ENCODE results near the gene AKAP1. TPM values are rescaled to one million over a fixed set of nuclear protein-coding genes. Genes with fewer than 3 reads are reported as not detected.

AKAP1 gene
- total RNA-seq, 2 donors from 2014 or later = 18.7 to 45.3 TPM

DNA sequence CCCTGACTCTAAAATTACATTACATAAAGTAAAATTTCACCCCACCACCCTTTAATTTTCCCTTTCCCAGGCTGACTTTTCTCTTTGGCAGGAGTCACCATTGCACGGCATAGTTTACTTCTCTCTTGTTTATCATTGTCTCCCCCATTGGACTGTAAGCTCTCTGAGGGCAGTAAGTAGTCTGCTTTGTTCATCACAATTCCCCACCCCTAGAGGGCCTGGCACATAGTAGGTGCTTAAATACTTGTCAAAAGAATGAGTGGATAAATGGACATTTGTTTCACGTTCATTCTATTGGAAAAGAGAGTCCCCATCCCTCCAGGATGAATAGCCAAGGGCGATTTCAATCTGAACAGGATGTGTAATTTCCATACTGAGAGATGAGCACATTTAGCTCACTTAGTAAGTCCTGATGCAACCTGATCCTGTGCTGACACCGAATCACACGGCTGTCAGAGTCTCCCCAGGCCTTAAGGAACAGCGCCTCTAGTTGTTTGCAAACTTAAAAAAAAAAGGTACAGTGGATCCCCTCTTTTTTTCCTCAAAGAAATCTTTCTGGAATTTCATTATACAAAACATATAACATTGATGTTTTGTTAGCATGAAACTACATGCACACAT is 54.0 kb downstream of the AKAP1 start:
- no peak overlapping the region for H3K27ac Mint-ChIP-seq
- H3K27me3 Mint-ChIP-seq = peaks cover 7% of the 10 kb centered on the region
- no peak overlapping the region for H3K4me3 Mint-ChIP-seq
- H3K4me1 Mint-ChIP-seq = peaks cover 4% of the 10 kb centered on the region
- no peaks in the 10 kb centered on the region for H3K9me3 Mint-ChIP-seq
- no peaks in the 10 kb centered on the region for H3K36me3 Mint-ChIP-seq (ENCODE audit: low read depth)
- peak; percentile 44 for ATAC-seq (replicated peaks)

DNA sequence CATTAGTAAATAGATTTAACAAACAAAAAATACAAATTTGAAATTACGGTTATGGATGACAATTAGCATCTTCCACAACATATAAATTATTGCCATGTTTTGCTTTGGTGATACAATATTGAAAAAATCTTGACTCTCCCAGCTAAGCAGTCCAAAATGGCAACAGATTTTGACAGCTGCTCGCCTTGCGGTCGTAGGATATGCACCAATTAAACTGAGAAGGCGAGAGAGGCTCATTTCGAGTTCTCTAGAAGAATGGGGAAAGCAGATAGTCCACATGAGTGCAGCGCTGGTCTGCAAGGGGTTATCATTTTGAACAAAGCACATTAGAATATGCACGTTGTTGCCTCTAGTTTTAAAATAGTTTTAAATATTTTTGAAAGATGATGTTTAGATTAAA is 55.3 kb downstream of the AKAP1 start:
- Mint-ChIP-seq H3K4me1 (peaks cover 4% of the 10 kb centered on the region), H3K9me3 (no peaks in the 10 kb centered on the region), H3K4me3 (no peak overlapping the region), H3K27me3 (peaks cover 9% of the 10 kb centered on the region), H3K27ac (no peak overlapping the region), H3K36me3 (ENCODE audit: low read depth) (no peaks in the 10 kb centered on the region)
- no peak for ATAC-seq (replicated peaks)

DNA sequence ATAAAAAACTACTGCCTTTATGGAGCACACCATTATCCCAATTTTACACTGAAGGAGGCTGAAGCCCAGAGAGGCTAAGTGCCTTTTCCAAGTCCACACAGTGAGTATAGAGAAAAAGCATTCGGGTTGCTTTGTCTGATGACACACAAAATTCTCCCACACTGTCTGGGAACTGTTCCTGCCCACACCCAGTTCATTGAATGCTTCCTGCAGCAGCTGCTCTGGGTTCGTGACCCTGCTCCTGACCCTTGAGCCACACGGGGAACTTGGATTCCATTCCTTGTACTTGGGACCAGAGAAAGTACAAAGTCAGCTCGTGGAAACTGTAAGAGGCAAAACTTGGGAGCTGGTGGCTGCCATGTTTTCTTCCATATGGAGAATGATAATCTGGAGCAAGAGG is 57.9 kb downstream of the AKAP1 start:
- peaks cover 9% of the 10 kb centered on the region for H3K27me3 Mint-ChIP-seq
- ATAC-seq (replicated peaks) = no peak
- no peaks in the 10 kb centered on the region for H3K36me3 Mint-ChIP-seq (ENCODE audit: low read depth)
- H3K27ac Mint-ChIP-seq = no peak overlapping the region
- H3K9me3 Mint-ChIP-seq = no peaks in the 10 kb centered on the region
- no peaks in the 10 kb centered on the region for H3K4me1 Mint-ChIP-seq
- H3K4me3 Mint-ChIP-seq = no peak overlapping the region

DNA sequence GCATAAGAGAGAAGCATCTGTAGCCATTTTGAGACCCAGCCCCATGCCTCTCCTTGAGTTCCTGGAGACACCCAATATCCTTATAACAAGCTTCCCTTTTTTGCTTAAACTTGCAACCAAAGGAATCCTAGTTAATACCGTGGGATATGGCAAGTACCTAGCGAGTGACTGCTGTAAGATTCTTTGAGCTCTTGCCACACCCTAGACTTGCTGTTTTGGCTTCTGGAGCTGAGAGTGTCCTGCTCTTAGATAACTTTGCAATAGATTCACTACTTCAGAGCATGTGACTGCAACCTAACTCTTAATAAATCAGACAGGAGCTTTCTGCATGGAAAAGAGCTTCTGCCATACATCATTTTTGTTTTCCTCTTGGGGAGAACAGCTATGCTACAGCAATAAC is 58.3 kb downstream of the AKAP1 start:
- Mint-ChIP-seq H3K27me3 (peaks cover 9% of the 10 kb centered on the region), H3K4me1 (no peaks in the 10 kb centered on the region), H3K27ac (no peak overlapping the region), H3K4me3 (no peak overlapping the region), H3K9me3 (no peaks in the 10 kb centered on the region), H3K36me3 (ENCODE audit: low read depth) (no peaks in the 10 kb centered on the region)
- ATAC-seq (replicated peaks) = no peak

DNA sequence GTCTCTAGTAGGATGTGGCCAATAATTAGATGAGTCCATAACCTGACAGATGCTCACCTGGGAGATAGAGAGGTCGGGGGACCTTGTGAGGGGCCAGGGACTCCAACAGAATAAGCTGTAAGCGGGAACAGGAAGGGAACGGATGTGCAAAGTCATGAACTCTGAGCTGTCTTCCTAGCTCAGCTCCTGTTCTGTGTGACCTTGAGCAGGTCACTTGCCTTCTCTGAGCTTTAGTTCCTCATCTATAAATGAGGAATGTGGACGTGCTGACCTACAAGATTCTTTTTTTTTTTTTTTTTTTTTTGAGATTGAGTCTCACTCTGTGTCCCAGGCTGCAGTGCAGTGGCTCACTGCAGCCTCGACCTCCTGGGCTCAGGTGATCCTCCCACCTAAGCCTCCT is 58.9 kb downstream of the AKAP1 start:
- no peak for ATAC-seq (replicated peaks)
- no peaks in the 10 kb centered on the region for H3K9me3 Mint-ChIP-seq
- peaks cover 12% of the 10 kb centered on the region for H3K27me3 Mint-ChIP-seq

DNA sequence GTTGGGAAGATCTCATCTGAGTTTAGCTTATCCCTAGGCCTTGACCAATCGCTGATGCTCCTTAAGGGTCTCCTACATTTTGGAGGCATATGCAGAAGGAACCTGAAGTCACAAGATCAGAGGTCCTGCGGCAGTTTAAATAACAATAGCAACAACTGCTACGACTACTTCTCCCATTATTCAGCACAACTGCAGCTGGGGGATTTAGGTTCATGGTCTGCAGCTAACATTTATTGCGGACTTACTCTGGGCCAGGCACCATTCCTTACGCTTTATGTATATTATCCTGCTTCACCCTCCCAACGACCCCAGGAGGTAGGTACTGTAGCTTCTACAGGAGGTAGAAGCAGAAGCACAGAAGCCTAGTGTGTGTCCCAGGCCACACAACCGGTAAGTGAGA is 59.5 kb downstream of the AKAP1 start:
- Mint-ChIP-seq H3K4me1 (no peaks in the 10 kb centered on the region), H3K4me3 (no peak overlapping the region), H3K9me3 (no peaks in the 10 kb centered on the region), H3K27me3 (peaks cover 16% of the 10 kb centered on the region), H3K27ac (no peak overlapping the region), H3K36me3 (ENCODE audit: low read depth) (no peaks in the 10 kb centered on the region)
- no peak for ATAC-seq (replicated peaks)

More for the DNA sequence above, 58.9 kb downstream of the AKAP1 start:
- Mint-ChIP-seq H3K27ac (no peak overlapping the region), H3K4me3 (no peak overlapping the region), H3K4me1 (no peaks in the 10 kb centered on the region), H3K36me3 (ENCODE audit: low read depth) (no peaks in the 10 kb centered on the region)

DNA sequence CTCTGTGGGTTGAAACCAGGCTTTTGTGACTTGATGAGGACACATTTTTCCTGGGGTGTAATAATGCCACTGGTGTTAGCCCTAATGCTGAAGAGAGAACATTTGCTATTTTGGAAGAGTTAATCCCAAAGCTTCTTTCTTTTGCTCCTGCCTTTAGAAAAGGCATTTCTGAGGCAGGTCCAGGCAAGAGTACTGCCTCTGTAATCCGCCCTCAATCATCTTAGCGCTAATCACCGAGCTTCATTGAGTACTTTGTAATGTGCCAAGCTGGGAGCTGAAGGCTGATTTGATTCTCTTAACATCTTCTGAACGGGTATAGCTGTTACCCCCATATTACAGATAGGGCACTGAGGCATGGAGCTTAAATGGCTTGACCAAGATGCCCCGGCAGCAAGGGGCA is 60.3 kb downstream of the AKAP1 start:
- Mint-ChIP-seq H3K4me1 (no peaks in the 10 kb centered on the region), H3K36me3 (ENCODE audit: low read depth) (no peaks in the 10 kb centered on the region), H3K9me3 (no peaks in the 10 kb centered on the region), H3K4me3 (no peak overlapping the region), H3K27me3 (peaks cover 24% of the 10 kb centered on the region), H3K27ac (no peak overlapping the region)
- no peak for ATAC-seq (replicated peaks)

DNA sequence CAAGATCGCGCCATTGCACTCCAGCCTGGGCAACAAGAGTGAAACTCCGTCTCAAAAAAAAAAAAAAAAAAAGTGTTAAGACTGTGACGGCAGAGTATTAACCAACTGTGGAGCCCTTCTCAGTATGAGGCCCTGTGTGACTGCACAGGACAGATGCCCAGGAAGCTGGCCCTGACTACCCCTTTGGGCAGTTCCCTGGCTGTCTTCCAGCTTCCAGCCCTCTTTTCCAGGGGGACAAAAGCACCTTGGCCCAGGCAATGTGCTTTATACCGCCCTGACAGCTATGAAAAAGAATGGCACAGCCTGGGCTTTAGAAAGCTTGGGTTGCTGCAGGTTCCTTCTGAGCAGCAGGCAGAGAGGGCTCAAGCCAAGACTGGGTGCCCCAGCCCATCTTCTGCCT is 61.2 kb downstream of the AKAP1 start:
- no peaks in the 10 kb centered on the region for H3K9me3 Mint-ChIP-seq
- H3K27me3 Mint-ChIP-seq = peaks cover 28% of the 10 kb centered on the region
- no peak overlapping the region for H3K27ac Mint-ChIP-seq
- H3K36me3 Mint-ChIP-seq (ENCODE audit: low read depth) = no peaks in the 10 kb centered on the region
- no peak for ATAC-seq (replicated peaks)
- H3K4me1 Mint-ChIP-seq = no peaks in the 10 kb centered on the region
- no peak overlapping the region for H3K4me3 Mint-ChIP-seq

DNA sequence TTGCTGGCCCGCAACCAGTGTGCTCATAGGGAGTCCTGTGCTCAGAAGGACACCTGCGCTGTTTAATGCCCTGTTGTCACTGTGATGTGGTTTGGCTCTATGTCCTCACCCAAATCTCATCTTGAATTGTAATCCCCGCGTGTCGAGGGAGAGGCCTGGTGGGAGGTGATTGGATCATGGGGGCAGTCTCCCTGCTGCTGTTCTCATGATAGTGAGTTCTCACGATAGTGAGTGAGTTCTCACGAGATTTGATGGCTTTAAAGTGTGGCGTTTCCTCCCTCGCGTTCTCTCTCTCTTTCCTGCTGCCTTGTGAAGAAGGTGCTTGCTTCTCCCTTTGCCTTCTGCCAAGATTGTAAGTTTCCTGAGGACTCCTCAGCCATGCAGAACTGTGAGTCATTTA is 66.8 kb downstream of the AKAP1 start:
- H3K4me3 Mint-ChIP-seq = no peak overlapping the region
- H3K27ac Mint-ChIP-seq = no peak overlapping the region
- no peaks in the 10 kb centered on the region for H3K36me3 Mint-ChIP-seq (ENCODE audit: low read depth)
- no peaks in the 10 kb centered on the region for H3K4me1 Mint-ChIP-seq
- peaks cover 20% of the 10 kb centered on the region for H3K27me3 Mint-ChIP-seq
- no peaks in the 10 kb centered on the region for H3K9me3 Mint-ChIP-seq
- ATAC-seq (replicated peaks) = no peak

DNA sequence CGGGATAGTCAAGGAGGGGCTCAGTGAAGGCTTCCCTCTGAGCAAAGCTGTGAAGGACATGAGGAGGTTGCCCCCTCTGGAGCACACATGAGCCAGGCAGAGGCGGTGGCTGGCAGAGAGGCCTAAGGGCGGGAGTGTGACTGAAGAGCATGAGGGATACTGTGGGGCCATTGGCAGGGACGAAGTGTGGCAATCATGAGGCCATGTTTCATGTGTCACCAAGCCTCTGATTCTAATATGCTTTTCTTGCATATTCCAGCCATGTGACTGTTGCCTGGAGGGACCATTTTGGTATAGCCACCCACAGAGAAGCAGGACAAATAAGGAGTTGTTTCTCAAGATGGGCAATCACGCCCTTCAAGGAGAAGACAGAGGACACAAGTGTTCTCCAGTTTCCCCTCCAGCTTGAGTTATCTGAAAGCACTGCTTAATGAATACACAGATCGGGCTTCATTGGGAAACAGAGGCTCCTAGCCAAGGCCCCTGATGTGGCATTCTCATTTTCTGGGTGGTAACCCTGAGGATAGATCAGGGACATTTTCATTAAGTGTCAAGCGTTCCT is 68.0 kb downstream of the AKAP1 start:
- Mint-ChIP-seq H3K27ac (no peak overlapping the region), H3K4me3 (no peak overlapping the region), H3K9me3 (no peaks in the 10 kb centered on the region), H3K36me3 (ENCODE audit: low read depth) (no peaks in the 10 kb centered on the region), H3K4me1 (no peaks in the 10 kb centered on the region), H3K27me3 (peaks cover 20% of the 10 kb centered on the region)
- ATAC-seq (replicated peaks) = no peak

DNA sequence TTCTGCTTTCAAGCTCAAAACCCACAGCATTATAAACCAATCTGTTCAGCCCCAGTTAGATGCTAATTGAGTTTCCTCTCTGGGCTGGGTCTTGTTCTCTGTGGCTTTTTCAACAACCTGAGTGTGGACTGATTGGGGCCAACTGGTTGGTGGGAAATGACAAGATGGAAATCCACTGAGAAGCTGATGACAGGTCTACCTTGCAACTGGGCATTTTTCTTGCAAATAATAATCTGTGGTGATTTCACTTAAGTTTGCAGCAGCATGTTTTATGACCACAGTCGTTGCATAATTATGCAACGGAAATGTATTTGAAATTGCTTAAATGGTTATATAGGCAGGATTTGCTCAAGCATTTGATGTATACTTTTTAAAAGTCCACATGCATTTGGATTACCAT is 69.9 kb downstream of the AKAP1 start:
- H3K36me3 Mint-ChIP-seq (ENCODE audit: low read depth) = no peaks in the 10 kb centered on the region
- H3K27ac Mint-ChIP-seq = no peak overlapping the region
- no peaks in the 10 kb centered on the region for H3K9me3 Mint-ChIP-seq
- no peak for ATAC-seq (replicated peaks)
- no peak overlapping the region for H3K4me3 Mint-ChIP-seq
- no peaks in the 10 kb centered on the region for H3K4me1 Mint-ChIP-seq
- H3K27me3 Mint-ChIP-seq = peaks cover 9% of the 10 kb centered on the region

DNA sequence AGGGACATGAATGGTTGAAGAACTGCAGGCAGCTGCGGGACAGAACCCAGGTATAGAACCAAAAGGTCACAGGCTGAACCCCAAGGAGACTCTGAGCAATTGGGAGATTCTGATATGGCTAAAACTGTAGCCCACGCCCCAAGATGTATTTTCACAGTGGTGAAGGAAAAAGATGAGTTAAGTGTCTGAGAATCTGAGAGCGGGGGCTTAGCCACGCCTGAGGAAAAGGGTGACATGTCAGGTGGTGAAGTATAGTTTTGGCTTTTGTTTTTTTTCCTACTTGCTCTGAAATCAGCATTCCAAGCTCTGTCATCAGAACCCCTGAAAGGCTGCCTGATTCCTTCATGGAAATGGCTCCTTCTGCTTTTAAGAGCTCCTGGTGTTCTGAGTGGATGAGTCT is 73.3 kb downstream of the AKAP1 start:
- Mint-ChIP-seq H3K27me3 (peaks cover 10% of the 10 kb centered on the region), H3K27ac (no peak overlapping the region), H3K9me3 (no peaks in the 10 kb centered on the region), H3K4me3 (no peak overlapping the region), H3K36me3 (ENCODE audit: low read depth) (no peaks in the 10 kb centered on the region), H3K4me1 (no peaks in the 10 kb centered on the region)
- no peak for ATAC-seq (replicated peaks)

DNA sequence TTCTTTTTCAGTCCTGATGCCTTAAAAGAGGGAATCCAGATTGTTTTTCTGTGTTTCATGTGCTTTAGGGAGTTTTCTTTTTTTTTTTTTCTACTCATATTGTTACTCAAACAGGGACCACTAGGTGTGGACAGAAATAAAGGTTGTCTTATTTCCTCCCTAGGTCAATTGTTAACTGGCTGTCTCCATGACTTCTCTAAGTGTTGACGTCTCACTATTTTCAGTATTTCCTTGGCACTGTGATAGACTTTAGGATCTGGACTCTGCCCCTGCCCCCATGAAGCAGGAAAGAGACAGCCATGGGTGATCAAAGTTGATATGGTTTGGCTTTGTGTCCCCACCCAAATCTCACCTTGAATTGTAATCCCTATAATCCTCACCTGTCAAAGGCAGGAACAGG is 73.7 kb downstream of the AKAP1 start:
- no peak overlapping the region for H3K27ac Mint-ChIP-seq
- no peak for ATAC-seq (replicated peaks)

DNA sequence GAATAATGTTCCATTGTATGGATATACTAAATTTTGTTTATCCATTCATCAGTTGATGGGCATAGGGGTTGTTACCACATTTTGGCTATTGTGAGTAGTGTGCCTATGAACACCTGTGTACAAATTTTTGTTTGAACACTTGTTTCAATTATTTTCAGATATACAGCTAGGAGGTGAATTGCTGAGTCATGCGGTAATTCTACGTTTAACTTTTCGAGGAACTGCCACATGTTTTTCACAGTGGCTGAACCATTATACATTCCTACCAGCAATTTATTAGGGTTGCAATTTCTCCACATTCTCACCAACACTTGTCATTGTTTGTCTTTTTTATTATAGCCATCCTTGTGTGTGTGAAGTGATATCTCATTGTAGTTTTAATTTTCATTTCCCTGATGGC is 75.6 kb downstream of the AKAP1 start:
- no peaks in the 10 kb centered on the region for H3K36me3 Mint-ChIP-seq (ENCODE audit: low read depth)
- no peak overlapping the region for H3K4me3 Mint-ChIP-seq
- no peaks in the 10 kb centered on the region for H3K4me1 Mint-ChIP-seq
- peaks cover 16% of the 10 kb centered on the region for H3K27me3 Mint-ChIP-seq
- ATAC-seq (replicated peaks) = no peak
- no peaks in the 10 kb centered on the region for H3K9me3 Mint-ChIP-seq
- no peak overlapping the region for H3K27ac Mint-ChIP-seq

More for the DNA sequence above, 73.7 kb downstream of the AKAP1 start:
- H3K4me1 Mint-ChIP-seq = no peaks in the 10 kb centered on the region
- H3K4me3 Mint-ChIP-seq = no peak overlapping the region
- no peaks in the 10 kb centered on the region for H3K36me3 Mint-ChIP-seq (ENCODE audit: low read depth)
- peaks cover 12% of the 10 kb centered on the region for H3K27me3 Mint-ChIP-seq
- no peaks in the 10 kb centered on the region for H3K9me3 Mint-ChIP-seq

DNA sequence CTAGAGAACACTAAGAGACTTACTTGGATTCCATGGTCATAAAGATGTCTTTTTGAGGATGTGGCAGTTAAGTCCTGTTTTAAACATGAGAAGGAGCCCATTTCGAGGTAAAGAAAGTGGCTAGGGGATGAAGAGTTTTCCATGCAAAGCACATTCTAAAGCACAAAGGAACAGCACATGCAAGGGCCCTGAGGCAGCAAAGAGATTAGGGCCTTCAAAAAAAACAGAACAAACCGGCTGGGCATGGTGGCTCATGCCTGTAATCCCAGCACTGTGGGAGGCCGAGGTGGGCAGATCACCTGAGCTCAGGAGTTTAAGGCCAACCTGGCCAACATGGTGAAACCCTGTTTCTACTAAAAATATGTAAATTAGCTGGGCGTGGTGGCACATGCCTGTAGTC is 79.8 kb downstream of the AKAP1 start:
- Mint-ChIP-seq H3K36me3 (ENCODE audit: low read depth) (no peaks in the 10 kb centered on the region), H3K4me3 (no peak overlapping the region), H3K27me3 (peaks cover 23% of the 10 kb centered on the region), H3K27ac (no peak overlapping the region), H3K4me1 (no peaks in the 10 kb centered on the region), H3K9me3 (no peaks in the 10 kb centered on the region)
- no peak for ATAC-seq (replicated peaks)

DNA sequence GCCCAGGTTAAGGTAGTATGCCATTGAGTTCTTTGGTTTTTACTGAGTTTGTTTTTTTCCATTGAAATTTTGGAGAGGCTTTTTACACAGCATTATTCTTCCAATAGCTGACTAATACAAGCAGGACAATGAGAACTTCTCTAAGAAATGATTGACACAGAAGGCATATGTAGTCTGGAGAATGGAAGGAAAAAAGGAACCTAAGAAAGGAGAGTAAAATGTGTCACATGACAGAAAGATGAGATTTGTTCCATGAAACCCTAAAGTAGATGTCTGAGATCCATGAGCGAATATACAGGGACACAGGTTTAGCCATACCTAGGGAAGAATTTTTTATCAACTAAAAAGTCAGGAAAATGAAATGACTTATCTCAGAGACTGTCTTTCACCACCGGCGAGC is 80.7 kb downstream of the AKAP1 start:
- H3K9me3 Mint-ChIP-seq = no peaks in the 10 kb centered on the region
- H3K27ac Mint-ChIP-seq = no peak overlapping the region
- ATAC-seq (replicated peaks) = no peak
- H3K4me3 Mint-ChIP-seq = no peak overlapping the region
- H3K36me3 Mint-ChIP-seq (ENCODE audit: low read depth) = no peaks in the 10 kb centered on the region
- H3K4me1 Mint-ChIP-seq = no peaks in the 10 kb centered on the region
- peaks cover 24% of the 10 kb centered on the region for H3K27me3 Mint-ChIP-seq
